NCI-H1417 (cell line): ENCODE results near the gene SNRNP200.
"Not testable (repeated sequence)": the region's sequence is repeated elsewhere in the genome, so short reads cannot be mapped to it uniquely, and the experiment has no call there.

Experiments used
- DNase-seq, 3 experiments: peaks; one replicate each; lab custom pipeline; 2025; lab: John Stamatoyannopoulos, UW

SNRNP200 gene

DNA sequence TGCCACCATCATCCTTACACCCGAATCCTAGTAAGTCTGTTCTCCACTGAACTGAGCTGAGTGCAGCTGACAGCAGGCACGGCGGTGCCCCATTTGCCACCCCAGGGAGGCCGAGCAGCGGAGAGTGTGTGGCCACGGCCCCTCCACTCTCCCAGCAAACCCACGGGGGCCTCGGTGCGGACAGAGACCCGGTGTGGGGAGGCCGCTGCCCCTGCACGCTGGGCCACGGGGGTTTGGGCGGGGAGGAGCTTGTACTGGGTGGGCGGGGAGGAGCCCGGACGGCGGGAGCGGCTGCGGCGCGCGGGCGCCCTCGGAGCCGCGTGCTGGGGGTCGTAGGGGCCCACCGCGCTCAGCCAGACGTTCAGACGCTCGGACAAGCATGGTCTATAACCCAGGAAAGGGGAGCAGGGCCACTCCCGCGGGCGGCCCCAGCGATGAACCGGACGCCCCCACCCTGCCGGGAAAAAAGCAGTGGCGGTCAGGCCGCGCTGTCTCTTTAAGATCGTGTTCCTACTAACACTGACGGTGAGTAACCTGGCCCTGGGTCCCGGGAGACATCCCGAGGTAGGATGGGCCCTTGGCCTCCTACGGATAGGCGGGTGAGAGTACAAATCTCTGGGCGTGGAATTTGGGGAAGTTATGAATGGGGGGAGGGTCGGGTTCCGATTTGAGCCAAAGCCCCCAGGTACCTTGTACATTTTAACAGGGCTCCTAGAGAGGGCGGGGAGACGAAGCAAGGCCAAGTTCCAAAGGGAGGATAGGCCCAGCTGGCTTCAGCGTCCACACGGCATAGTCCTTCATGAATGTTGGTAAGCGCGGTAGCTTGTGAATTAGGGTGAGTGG, 19.9 kb upstream of the SNRNP200 start, which contains the start of gene ITPRIPL1:
Gene ITPRIPL1, plus strand, starts transcription at position 277 of the 843 bp plus-strand sequence. Its CDS starts 523 bp downstream, at position 800.
- DNase-seq, result peak in 2 of 3 experiments; percentile 51 to 64

DNA sequence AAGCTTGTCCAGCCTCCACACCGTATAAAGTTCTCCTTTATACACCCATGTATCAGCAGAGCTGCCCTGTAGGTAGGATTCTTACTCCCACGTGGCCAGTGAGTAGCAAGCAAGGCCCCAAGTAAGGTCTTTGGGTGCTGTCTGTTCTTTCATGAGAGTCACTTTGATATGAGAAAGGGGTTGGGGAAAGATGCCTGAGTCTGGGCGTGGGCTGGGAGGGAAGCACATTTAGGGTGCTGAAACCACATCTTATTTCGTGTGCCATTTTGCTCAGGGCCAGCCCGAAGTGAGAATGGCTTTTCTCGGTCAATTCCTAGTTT, 19.3 kb upstream of the SNRNP200 start:
- no peak for DNase-seq

DNA sequence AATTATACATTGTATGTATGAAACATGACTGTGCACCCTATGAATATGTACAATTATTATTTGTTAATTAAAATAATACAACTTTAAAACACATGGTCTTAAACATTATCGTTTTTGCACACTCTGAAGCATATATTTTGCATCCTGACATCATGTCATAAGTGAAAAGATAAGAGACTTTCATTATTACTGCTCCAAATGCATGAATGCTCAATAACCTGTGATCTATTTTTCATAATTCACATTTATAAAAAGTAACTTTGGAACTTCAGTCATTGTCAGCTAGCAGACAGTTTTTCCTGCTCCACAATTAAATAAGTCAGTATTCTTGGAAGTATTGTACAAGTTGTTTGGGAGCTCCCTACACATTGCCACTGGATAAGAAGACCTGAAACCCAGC, 18.5 kb upstream of the SNRNP200 start:
- DNase-seq, result no peak

DNA sequence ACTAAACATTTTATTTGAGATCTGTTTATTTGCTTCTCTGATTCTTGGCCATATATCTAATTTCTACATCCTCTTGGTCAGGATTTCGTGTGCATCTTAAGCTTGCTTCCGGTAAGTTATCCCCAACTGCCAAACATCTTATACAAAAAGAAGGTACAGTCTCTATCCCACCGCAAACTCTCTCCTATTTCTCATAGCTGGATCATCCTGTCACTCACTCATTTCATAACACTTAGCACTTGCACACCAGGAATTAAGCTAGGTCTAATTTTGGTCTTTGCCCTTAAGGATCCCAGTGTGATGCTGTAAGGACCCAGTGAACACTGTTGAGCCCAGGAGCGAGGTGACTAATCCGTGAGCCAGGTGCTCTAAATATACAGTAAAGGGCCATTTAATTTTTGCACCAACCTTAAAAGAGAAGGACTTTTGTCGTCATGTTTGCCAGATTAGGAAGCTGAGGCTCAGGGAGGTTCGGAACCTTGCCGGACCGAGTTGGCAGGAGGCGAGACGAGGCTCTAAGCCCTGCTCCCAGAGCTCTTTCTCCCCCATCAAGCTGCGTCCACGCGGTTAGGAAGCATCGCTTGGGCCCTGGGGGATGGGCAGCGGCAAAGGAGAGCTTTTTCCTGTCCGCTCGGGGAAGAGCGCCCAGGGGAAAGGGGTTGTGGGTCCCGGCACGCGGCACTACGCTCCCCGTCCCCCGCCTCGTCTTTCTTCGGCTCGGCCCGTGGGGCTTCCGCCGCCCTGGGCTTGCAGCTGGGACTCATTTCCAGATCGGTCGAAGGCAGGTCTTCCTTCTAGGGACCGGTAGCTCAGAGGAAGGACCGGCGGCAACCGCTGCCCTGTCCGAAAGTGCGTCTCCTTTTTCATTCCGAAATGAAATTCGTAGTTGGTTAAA, 15.6 kb upstream of the SNRNP200 start:
- peak in 2 of 3 experiments; percentile 69 to 78 for DNase-seq

DNA sequence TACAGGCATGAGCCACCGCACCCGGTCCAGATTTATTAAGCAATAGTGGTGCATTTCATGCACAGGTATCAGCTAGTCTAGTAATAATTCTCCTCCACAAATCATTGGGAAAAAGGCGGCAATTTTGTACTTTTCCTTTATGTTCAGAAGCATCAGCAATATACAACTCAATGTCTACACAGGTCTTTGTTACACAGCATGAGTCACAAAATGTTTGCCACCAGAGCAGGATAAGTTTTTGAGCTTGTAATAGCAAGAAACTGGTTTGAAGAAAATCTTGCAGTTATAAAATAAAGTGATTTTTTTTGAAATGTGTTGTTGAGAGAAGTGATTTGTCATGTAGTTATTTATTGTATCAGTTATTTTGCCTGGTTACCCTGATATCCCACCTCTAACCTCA, 15.0 kb upstream of the SNRNP200 start:
- DNase-seq, result no peak

DNA sequence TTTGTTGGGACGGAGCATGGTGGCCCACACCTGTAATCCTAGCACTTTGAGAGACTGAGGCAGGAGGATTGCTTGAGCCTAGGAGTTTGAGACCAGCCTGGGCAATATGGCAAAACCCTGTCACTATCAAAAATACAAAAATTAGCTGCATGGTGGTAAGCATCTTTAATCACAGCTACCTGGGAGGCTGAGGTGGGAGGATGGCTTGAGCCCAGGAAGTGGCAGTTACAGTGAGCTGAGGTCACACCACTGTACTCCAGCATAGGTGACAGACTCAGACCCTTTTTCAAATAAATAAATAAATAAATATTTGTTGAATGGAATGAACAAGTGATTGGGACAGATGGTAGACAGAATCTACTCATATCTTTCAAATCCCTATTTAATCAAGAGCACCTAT, 14.1 kb upstream of the SNRNP200 start:
- no peak for DNase-seq

DNA sequence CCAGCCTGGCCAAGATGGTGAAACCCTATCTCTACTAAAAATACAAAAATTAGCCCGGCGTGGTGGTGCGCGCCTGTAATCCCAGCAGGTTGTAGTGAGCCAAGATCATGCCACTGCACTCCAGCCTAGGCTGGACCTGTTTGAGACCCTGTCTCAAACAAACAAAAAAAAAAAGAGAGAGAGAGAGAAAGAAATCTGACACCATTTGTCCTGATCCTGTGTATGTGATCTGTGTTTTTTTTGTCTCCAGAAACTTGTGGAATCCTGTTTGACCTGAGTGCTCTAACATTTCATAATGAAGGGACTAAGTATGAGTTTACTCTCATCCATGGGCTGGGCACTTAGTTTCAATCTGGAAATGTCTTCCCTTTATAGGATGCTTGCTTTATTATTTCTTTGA, 13.4 kb upstream of the SNRNP200 start:
- no peak for DNase-seq

DNA sequence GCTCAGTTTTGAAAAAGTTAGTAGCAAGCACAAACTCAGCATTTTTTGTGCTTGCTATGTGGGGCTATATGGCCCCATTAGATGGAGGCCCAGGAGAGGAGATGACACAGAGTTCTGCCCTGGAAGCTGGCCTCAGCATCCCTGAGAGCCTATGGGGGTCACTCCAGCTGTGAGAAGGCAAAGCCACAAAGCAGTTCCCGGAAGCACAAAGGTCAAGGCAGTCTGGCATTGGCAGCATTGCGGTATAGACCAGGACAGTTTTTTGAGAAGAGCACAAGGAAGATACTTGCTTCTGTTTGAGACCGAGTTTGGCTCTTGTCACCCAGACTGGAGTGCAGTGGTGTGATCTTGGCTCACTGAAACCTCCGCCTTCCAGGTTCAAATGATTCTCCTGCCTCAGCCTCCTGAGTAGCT, 12.2 kb upstream of the SNRNP200 start:
- no peak for DNase-seq

DNA sequence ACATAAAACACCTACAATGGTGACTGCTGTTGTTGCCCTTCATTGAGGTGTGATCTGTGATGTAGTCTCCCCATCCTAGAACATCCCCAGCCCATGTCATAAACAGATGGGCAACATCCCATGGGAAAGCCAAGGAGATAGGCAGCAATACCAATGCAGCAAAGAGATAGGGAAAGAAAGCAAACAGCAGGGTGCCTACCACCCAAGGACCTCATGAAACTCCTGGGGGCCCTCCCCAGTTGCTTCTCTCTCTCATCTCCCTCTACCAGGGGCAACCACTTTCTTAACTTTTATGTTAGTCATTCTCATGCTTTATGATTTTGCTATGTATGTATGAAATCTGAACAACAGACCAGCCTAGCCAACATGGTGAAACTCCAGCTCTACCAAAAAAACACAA, 11.7 kb upstream of the SNRNP200 start:
- no peak for DNase-seq

DNA sequence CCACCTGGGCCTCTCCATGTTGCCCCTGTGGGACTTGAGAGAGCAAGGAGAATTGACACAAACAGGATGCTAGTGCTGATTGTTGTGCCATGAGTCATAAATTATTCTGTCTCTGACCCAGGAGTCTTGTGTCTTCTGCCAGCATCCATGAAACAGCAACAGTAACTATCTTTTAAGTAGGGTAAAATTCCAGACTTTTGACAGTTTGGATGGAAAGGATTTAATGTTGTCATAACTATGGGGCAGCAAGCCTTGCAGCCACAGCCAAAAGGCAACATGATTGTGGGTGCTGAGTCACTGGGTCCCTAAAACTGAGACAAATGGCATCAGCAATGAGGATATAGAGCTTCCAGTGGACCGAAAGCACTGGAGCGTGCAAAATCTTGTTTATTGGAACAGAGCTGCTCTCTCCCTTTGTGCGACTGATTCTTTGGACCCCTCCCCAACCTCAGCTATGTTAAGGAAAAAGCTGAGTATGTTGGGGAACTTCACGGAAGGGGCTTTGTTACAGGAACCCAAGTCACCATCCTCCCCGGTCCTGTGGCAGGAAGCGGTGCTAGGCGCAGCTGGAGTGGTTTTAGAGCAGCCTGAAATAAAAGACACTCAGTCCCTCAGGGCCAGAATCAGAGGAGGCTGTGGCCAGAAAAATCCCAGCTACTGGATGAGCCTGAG, 10.2 kb upstream of the SNRNP200 start:
- DNase-seq, result no peak

DNA sequence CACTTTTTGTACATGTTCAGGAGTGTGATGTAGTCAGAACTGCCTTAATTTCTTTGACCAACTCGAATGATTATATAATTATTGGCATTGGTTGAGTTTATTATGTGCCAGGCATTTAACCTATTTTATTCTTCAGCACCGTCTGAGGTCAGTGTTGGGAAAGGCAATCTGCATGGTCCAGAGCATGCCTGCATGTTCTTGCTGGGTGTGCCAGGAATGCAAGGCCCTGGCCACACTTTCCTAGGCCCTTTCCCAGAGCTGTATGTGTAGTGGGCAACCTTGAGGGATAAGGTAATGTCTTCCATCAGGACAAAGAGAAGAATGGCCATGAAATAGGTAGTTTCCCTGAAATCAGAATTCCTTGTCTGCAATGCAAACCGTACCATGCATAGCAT, 9.7 kb upstream of the SNRNP200 start:
- DNase-seq, result no peak

DNA sequence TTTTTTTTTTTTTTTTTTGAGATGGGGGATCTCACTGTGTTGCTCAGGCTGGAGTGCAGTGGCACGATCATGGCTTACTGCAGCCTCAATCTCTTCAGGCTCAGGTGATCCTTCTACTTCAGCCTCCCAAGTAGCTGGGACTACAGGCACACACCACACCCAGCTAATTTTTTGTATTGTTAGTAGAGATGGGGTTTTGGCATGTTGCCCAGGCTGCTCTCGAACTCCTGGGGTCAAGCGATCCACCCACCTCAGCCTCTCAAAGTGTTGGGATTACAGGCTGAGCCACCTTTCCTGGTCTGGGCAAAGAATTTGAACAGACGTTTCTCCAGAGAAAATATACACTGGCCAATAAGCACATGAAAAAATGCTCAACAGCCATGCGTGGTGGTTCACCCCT, 2.9 kb upstream of the SNRNP200 start:
- DNase-seq, result peak in 2 of 3 experiments; percentile 10 to 64

DNA sequence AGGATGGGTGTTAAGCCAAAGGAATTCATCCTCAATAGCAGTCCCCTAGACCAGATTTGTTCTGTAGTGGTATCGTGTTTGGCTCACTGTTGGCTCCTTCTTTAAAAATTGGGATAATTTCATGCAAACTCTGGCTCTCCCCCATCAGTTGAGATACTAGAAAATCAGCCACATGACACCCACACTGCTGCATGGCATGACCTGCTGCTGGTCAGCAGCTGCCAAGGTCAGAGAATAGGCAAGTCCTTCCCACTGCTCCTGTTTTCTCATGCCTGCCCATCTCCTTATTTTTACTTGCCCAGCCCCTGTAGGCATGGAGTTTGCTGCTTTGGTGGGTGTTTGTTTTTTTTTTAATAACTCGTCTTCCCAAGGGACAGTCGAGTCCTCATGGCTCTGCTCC, 1.0 kb upstream of the SNRNP200 start:
- no peak for DNase-seq

DNA sequence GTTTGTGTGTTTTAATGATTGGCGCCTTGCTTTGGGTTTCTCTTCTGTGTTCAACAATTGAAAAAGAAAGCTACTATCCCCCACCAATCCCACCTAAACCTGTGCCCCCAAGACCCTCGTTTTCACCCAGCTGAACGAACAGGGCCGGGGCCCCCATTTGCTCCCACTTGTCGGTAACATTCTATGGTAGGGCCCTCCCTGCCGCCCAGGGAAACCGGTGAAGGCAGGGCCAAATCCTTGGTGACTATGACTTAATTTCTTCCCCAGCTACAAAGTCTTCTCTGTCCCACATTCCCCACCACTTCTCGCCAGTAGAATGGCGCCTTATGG, 598 bp upstream of the SNRNP200 start:
- DNase-seq, result peak in 2 of 3 experiments; percentile 36 to 43

DNA sequence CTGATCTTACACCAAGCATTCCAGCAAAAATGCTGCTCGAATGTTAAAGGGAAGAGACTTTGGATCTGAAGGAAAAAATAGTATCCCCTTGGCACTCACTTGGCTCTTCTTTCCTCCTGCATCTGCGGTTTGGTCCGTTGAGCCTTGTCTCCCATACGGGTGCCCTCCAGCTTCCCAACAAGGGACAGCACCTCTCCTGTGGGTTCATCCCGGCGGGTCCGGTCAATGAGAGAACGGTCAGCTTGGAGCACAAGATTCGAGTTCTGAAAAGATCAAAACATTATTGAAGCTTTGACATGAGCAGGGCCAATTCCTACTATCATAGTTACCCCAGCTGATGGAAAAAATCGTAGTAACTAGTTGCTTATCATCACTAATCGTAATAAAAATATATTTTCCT, 740 bp downstream of the SNRNP200 start:
- DNase-seq, result no peak

DNA sequence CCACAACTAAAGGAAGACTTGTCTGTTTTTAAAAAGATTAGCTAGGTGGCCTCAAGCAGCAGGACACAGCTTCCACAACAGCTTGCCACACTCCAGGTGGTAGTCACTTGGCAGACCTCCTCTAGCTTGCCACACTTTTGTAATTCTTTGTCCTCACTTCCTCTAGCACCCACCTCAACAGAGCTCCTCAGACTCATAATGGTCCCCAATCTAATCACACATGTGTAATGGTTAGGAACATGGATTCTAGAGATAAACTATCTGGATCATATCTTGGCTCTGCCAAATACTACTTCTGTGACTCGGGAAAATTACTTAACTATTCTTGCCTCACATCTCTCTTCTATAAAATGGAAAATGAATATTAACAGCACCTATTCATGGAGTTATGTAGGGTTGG, 3.5 kb downstream of the SNRNP200 start:
- DNase-seq, result no peak

DNA sequence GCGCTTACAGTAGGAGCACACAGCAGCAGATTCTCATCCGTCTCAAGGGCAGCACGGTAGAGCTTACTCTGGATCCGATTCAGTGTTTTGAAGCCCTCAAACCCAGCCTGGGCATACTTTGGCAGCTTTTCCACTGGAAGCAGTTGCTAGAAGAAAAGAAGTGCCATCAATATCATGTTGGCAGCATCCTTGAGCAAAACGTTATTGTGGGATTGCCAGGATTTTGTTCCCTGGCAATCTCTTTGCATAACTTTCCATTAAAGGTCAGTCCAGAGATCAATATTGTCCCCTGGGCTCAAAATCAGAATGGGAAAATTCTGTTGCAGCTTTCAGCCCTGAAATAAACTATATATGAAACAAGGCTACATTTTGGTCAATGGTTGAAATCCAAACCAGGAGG, 8.4 kb downstream of the SNRNP200 start:
- DNase-seq, result no peak

DNA sequence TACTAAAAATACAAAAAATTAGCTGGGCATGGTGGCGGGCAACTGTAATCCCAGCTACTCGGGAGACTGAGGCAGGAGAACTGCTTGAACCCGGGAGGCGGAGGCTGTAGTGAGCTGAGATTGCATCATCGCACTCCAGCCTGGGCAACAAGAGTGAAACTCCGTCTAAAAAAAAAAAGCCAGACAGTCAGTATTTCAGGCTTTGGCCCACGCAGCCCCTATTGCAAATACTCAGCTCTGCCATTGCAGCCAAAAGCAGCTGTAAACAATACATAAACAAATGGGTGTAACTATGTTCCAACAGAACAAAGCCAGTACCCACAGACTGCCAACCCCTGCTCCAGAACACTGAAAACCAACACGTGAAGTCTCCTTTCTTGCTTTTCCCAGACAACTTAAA, 11.1 kb downstream of the SNRNP200 start:
- DNase-seq, result not testable (repeated sequence)

DNA sequence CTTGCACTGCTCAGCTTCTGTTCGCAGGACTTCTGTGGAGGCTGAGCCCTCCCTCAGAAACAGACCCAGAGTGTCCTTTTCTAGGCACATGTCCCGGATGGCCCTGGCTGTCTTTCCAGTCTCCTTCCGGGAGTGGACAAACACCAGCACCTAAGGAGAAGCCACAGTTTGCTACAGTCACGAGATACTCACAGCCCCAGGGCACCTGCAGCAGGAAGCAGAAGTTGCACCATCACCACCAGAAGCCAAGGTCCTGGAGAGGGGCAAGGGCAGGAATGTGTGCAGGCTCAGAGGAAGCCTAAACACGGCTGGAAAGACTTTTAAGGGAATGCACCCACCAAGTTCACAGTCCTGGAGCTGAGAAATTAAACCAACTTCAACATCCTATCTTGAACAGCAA, 13.6 kb downstream of the SNRNP200 start:
- DNase-seq, result no peak

DNA sequence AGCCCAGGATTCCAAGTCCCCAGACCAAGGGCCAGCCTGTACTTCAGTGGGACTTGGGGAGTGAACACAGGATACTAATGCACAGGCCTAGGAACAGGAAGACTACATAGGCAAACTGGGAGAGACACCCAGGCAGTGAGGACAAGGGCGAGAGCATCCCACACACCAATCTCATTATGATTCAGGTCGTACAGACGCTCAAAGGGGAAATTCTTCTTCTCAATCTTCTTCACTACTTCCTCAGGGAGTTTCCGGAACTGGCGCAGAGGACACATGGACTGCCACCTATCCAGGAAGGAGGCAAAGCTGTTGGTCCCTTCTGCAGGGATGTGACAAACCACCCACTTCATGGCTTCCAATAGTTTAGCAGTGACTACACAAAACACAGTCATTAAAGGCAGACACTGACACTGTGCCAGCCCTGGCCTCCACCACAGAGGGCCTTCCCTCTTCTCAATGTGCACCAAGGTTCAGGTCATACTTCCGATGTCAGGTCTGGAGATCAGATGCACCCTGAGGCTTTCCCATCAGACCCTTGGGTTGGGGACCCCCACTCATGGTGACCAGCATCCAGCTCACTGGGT, 18.0 kb downstream of the SNRNP200 start:
- no peak for DNase-seq

DNA sequence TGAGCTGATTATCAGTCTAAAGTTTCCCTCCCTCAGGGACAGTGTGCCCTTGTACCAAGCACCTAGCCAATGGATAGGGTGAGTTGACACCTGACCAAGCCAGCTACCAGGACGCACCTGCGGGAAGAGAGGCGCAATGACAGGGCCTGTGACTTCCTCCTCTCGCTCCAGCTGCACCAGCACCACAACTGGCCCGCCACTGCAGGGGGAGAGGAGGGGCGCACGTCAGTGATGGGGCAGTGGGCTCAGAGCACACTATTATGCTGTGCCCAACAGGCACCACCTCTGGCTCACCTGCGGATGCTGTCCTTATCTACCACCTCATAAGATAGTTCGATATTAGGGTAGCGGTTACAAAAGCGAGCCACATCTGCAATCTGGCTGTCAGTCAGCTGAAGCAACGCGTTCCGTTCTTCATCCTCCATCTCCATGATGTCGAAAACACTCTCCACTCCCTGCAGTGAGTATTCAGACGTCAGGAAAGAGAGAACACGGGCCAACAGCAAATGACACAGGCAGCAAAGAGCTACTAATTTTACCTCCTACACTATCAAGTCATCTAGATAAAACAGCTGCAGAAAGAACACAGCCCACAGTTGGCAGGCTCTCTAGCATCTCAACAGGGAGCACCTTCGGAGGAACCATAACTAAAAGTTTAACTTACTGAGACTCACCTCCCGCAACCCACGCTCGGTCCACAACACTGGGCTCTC, 28.4 kb downstream of the SNRNP200 start:
- DNase-seq, result no peak
